Gastroesophageal sphincter (tissue), 4 donors: Measurements from ENCODE around the gene AIMP1. TPM values are rescaled to one million over a fixed set of nuclear protein-coding genes. Genes with fewer than 3 reads are reported as not detected.
A peak's percentile ranks its signal among the peaks of the same experiment; 100 is the strongest.

Experiments used
- ATAC-seq: fragments of 150-250 bp; one replicate; pipeline ENCODE4 v1.9.1; 2016; ENCODE audit warnings: mild to moderate bottlenecking, moderate library complexity
- H3K27ac ChIP-seq, 4 donors: fragments of 200-600 bp; sonication (generic) in 3 of 4; 1 replicate in 3 of 4; 2 replicates in 1 of 4; pipeline ENCODE4 v1.5.1; 2016 to 2019
- H3K27me3 ChIP-seq: fragments of 200-600 bp; sonication (generic); one replicate; pipeline ENCODE4 v1.5.1; 2019
- H3K36me3 ChIP-seq, 2 donors: fragments of 200-600 bp; sonication (generic); one replicate each; pipeline ENCODE4 v1.5.1; 2019; ENCODE audit warnings: control low read depth in 1 of 2
- H3K4me1 ChIP-seq, 3 donors: fragments of 200-600 bp; sonication (generic); 1 replicate in 2 of 3; 2 replicates in 1 of 3; pipeline ENCODE4 v1.5.1; 2016 to 2019; ENCODE audit warnings: control low read depth in 2 of 3
- H3K4me3 ChIP-seq, 2 donors: fragments of 200-600 bp; sonication (generic); one replicate each; pipeline ENCODE4 v1.5.1; 2019; ENCODE audit warnings: mild to moderate bottlenecking in 1 of 2, moderate library complexity in 1 of 2
- H3K9me3 ChIP-seq, 3 donors: fragments of 200-600 bp; sonication (generic); one replicate each; pipeline ENCODE4 v1.5.1; 2017 to 2019; ENCODE audit warnings: control low read depth in 2 of 3
- CTCF ChIP-seq, 4 experiments: fragments of 200-600 bp in 2 of 4; fragments of 450-650 bp in 2 of 4; sonication (generic) in 1 of 4; IDR thresholded peaks; one replicate each; pipeline ENCODE4 v1.5.1; 2017 to 2019; ENCODE audit warnings: antibody characterized with exemption in 4 of 4, mild to moderate bottlenecking in 2 of 4, moderate library complexity in 2 of 4
- EP300 ChIP-seq: sonication (generic); formaldehyde crosslinking; IDR thresholded peaks from one replicate; pipeline ENCODE4 v1.6.1; 2017; ENCODE audit warnings: antibody characterized with exemption, mild to moderate bottlenecking
- POLR2A ChIP-seq, 2 donors: fragments of 450-650 bp; IDR thresholded peaks; one replicate each; pipeline ENCODE4 v1.6.1; 2017; ENCODE audit warnings: antibody characterized with exemption in 2 of 2, mild to moderate bottlenecking in 2 of 2, moderate library complexity in 1 of 2
- POLR2AphosphoS5 ChIP-seq: sonication (generic); formaldehyde crosslinking; IDR thresholded peaks from one replicate; pipeline ENCODE4 v1.6.1; 2017; ENCODE audit warnings: antibody characterized with exemption
- WGBS, 2 donors: methylation state at CpG; one replicate each; pipeline ENCODE4 v1.1.5; 2018; ENCODE audit warnings: low coverage in 1 of 2; 5-methylcytosine and 5-hydroxymethylcytosine counted together
- total RNA-seq, 4 donors: library from RNA; depleted of rRNA; stranded (reverse); fragments of >200 nt; gene quantifications; one replicate each; pipeline ENCODE4 v1.1.0, GENCODE V29; 2016

AIMP1 gene
- total RNA-seq, 4 donors from 2014 or later = 29.7 to 34.7 (median 33.2) TPM

- no peak for ATAC-seq
- 25 to 57% methylated on average over 1 of the region's 1 CpG for WGBS, 2 donors
- Histone ChIP-seq H3K27me3 (no peaks in the 10 kb centered on the region), H3K9me3 (no peaks in the 10 kb centered on the region), H3K4me1 (peaks cover 3 to 41% (median 4%) of the 10 kb centered on the region in 3 donors), H3K27ac (no peak overlapping the region), H3K36me3 (peaks cover 0 to 5% of the 10 kb centered on the region in 2 donors), H3K4me3 (no peak overlapping the region)
- no peak for TF ChIP-seq EP300
- no peak for TF ChIP-seq POLR2AphosphoS5
- no peak for TF ChIP-seq CTCF (IDR thresholded peaks at IDR 0.05)
- no peak for TF ChIP-seq POLR2A (IDR thresholded peaks at IDR 0.05)
Measured at GRCh38 chr4:106312377-106312776, 4.0 kb upstream of the AIMP1 start.

- no peaks in the 10 kb centered on the region for H3K9me3 ChIP-seq
- peaks cover 0 to 5% of the 10 kb centered on the region in 2 donors for H3K36me3 ChIP-seq
- WGBS, 2 donors = 71 to 82% methylated on average over 3 of the region's 3 CpGs
- H3K27ac ChIP-seq = no peak overlapping the region
- H3K4me1 ChIP-seq = peaks cover 7 to 48% (median 10%) of the 10 kb centered on the region in 3 donors
- ATAC-seq = no peak
- H3K4me3 ChIP-seq = no peak overlapping the region
- H3K27me3 ChIP-seq = no peaks in the 10 kb centered on the region
- TF ChIP-seq POLR2A (IDR thresholded peaks at IDR 0.05) (no peak), POLR2AphosphoS5 (no peak), CTCF (IDR thresholded peaks at IDR 0.05) (no peak), EP300 (no peak)
Measured at GRCh38 chr4:106312997-106313522, 3.3 kb upstream of the AIMP1 start.

GRCh38 chr4:106314960-106315359, 1.4 kb upstream of the AIMP1 start:
- H3K9me3 ChIP-seq = no peaks in the 10 kb centered on the region
- peak overlapping the region; percentile 86 to 94 for H3K4me3 ChIP-seq
- no peaks in the 10 kb centered on the region for H3K36me3 ChIP-seq
- H3K27me3 ChIP-seq = no peaks in the 10 kb centered on the region
- peak overlapping the region in 3 of 4 donors; percentile 93 to 95 (median 95) for H3K27ac ChIP-seq
- H3K4me1 ChIP-seq = peaks cover 7 to 64% (median 10%) of the 10 kb centered on the region in 3 donors
- 39 to 42% methylated on average over 4 to 6 of the region's 6 CpGs for WGBS, 2 donors
- no peak for ATAC-seq
- TF ChIP-seq POLR2AphosphoS5 (no peak), CTCF (IDR thresholded peaks at IDR 0.05) (no peak), EP300 (no peak), POLR2A (IDR thresholded peaks at IDR 0.05) (no peak)

GRCh38 chr4:106315476-106315967, 828 bp upstream of the AIMP1 start:
- WGBS, 2 donors = 0 to 2% methylated on average over 9 to 10 of the region's 13 CpGs
- Histone ChIP-seq H3K9me3 (no peaks in the 10 kb centered on the region), H3K36me3 (peaks cover 0 to 2% of the 10 kb centered on the region in 2 donors), H3K27me3 (no peaks in the 10 kb centered on the region), H3K27ac (peak overlapping the region; percentile 93 to 95 (median 95)), H3K4me3 (peak overlapping the region; percentile 86 to 94), H3K4me1 (peaks cover 7 to 64% (median 10%) of the 10 kb centered on the region in 3 donors)
- no peak for ATAC-seq
- no peak for TF ChIP-seq POLR2AphosphoS5
- TF ChIP-seq EP300 = no peak

GRCh38 chr4:106316773-106317409, 541 bp downstream of the AIMP1 start:
- WGBS, 2 donors = 6 to 14% methylated on average over 12 to 13 of the region's 13 CpGs

More at GRCh38 chr4:106316773-106317409, 541 bp downstream of the AIMP1 start:
- TF ChIP-seq POLR2AphosphoS5 (no peak), POLR2A (IDR thresholded peaks at IDR 0.05) (no peak), EP300 (no peak), CTCF (IDR thresholded peaks at IDR 0.05) (no peak)
- H3K27ac ChIP-seq = peak overlapping the region; percentile 93 to 95 (median 95)
- no peaks in the 10 kb centered on the region for H3K9me3 ChIP-seq
- peaks cover 0 to 12% of the 10 kb centered on the region in 2 donors for H3K36me3 ChIP-seq
- peaks cover 7 to 65% (median 10%) of the 10 kb centered on the region in 3 donors for H3K4me1 ChIP-seq
- H3K4me3 ChIP-seq = peak overlapping the region; percentile 86 to 94
- no peaks in the 10 kb centered on the region for H3K27me3 ChIP-seq
- ATAC-seq = no peak
